K562 (cell line): Measurements from ENCODE around the gene HCN3. TPM values are rescaled to one million over a fixed set of nuclear protein-coding genes. Genes with fewer than 3 reads are reported as not detected.

Experiments
- ARID3B ChIP-seq: fragments of 250-450 bp; sonication (Bioruptor Pico); IDR thresholded peaks from 2 replicates; pipeline ENCODE4 v1.4.0; 2020; ENCODE audit warnings: borderline replicate concordance
- BACH1 ChIP-seq: fragments of 200-800 bp; sonication (Bioruptor generic); IDR thresholded peaks from 2 replicates; pipeline ENCODE4 v1.6.1; 2016; ENCODE audit warnings: missing genetic modification characterization, missing compliant biosample characterization
- BDP1 ChIP-seq: IDR thresholded peaks from 3 replicates; pipeline ENCODE4 v1.6.1; 2011; ENCODE audit not compliant: insufficient read length, insufficient read depth
- CBFA2T3 ChIP-seq: fragments of 450-650 bp; IDR thresholded peaks from 2 replicates; pipeline ENCODE4 v1.6.1; 2017
- EP400 ChIP-seq: fragments of 450-650 bp; IDR thresholded peaks from 2 replicates; pipeline ENCODE4 v1.6.1; 2017; ENCODE audit warnings: antibody characterized with exemption, mild to moderate bottlenecking, moderate library complexity
- HMGN3 ChIP-seq: IDR thresholded peaks from 2 replicates; pipeline ENCODE4 v1.6.1; 2011; ENCODE audit warnings: borderline replicate concordance, low read depth, mild to moderate bottlenecking, mixed read lengths, low read length; ENCODE audit not compliant: insufficient read length; ENCODE audit errors: extremely low read depth
- MTF1 ChIP-seq: fragments of 250-450 bp; sonication (Bioruptor Pico); IDR thresholded peaks from 2 replicates; pipeline ENCODE4 v1.9.0; 2021; ENCODE audit warnings: moderate library complexity, mild to moderate bottlenecking, inconsistent platforms, borderline replicate concordance
- NFATC3 ChIP-seq: fragments of 450-650 bp; IDR thresholded peaks from 2 replicates; pipeline ENCODE4 v1.6.1; 2017; ENCODE audit warnings: mild to moderate bottlenecking
- NFE2 ChIP-seq: IDR thresholded peaks from 2 replicates; pipeline ENCODE4 v1.6.1; 2014; ENCODE audit warnings: antibody characterized with exemption, low read depth
- NR2F6 ChIP-seq: fragments of 450-650 bp; formaldehyde crosslinking; IDR thresholded peaks from 2 replicates; pipeline ENCODE4 v1.4.0; 2020; ENCODE audit warnings: mild to moderate bottlenecking
- NUFIP1 ChIP-seq: fragments of 450-650 bp; IDR thresholded peaks from 2 replicates; pipeline ENCODE4 v1.6.1; 2018; ENCODE audit not compliant: partially characterized antibody
- PHB ChIP-seq: fragments of 250-450 bp; sonication (Bioruptor Pico); IDR thresholded peaks from 2 replicates; pipeline ENCODE4 v1.5.0; 2021
- PML ChIP-seq: IDR thresholded peaks from 2 replicates; pipeline ENCODE4 v1.6.1; 2012; ENCODE audit warnings: low read length, inconsistent platforms
- RAD21 ChIP-seq, 2 experiments: fragments of 250-450 bp in 1 of 2; fragments of 450-650 bp in 1 of 2; sonication (Bioruptor Pico) in 1 of 2; formaldehyde crosslinking in 1 of 2; IDR thresholded peaks in 1 of 2; conservative IDR thresholded peaks in 1 of 2; 2 replicates each; pipeline versions ENCODE4 v1.4.0 to v1.8.0; 2020 to 2022; ENCODE audit warnings: mild to moderate bottlenecking in 2 of 2, moderate library complexity in 1 of 2
- SMARCB1 ChIP-seq: IDR thresholded peaks from 2 replicates; pipeline ENCODE4 v1.6.1; 2011; ENCODE audit warnings: improper control_type of control experiment, low read depth; ENCODE audit not compliant: insufficient read length
- SPI1 ChIP-seq: IDR thresholded peaks from 2 replicates; pipeline ENCODE4 v1.6.1; 2011; ENCODE audit warnings: low read depth, low read length, control low read depth, borderline replicate concordance
- TAL1 ChIP-seq: fragments of 450-650 bp; IDR thresholded peaks from 2 replicates; pipeline ENCODE4 v1.6.1; 2016; ENCODE audit warnings: mild to moderate bottlenecking
- TCFL5 ChIP-seq: fragments of 250-450 bp; sonication (Bioruptor Pico); conservative IDR thresholded peaks from 2 replicates; pipeline ENCODE4 v1.6.1; 2021; ENCODE audit warnings: mild to moderate bottlenecking, moderate library complexity, matching md5 sums
- TEAD2 ChIP-seq: fragments of 450-650 bp; IDR thresholded peaks from 2 replicates; pipeline ENCODE4 v1.6.1; 2016; ENCODE audit warnings: missing genetic modification characterization, control low read depth, missing compliant biosample characterization
- TGIF2 ChIP-seq: sonication (generic); formaldehyde crosslinking; IDR thresholded peaks from 2 replicates; pipeline ENCODE4 v1.8.1; 2022; ENCODE audit warnings: mild to moderate bottlenecking, missing genetic modification reagents, moderate library complexity
- TRIM28 ChIP-seq: fragments of 450-650 bp; IDR thresholded peaks from 2 replicates; pipeline ENCODE4 v1.6.1; 2017
- ZFPM2 ChIP-seq: fragments of 250-450 bp; sonication (Bioruptor Pico); IDR thresholded peaks from 2 replicates; pipeline ENCODE4 v1.5.1; 2022; ENCODE audit warnings: mild to moderate bottlenecking
- ZNF740 ChIP-seq, 3 experiments: fragments of 200-800 bp in 1 of 3; sonication (Bioruptor generic) in 1 of 3; sonication (generic) in 1 of 3; formaldehyde crosslinking in 1 of 3; IDR thresholded peaks; 2 replicates each; pipeline versions ENCODE4 v1.6.1 to v1.8.0; 2016 to 2022; ENCODE audit warnings: mild to moderate bottlenecking in 2 of 3, missing compliant biosample characterization in 2 of 3, missing genetic modification characterization in 2 of 3, missing genetic modification reagents in 1 of 3
- ZNF785 ChIP-seq: fragments of 250-450 bp; sonication (Bioruptor Pico); IDR thresholded peaks from 2 replicates; pipeline ENCODE4 v1.4.0; 2020; ENCODE audit warnings: mild to moderate bottlenecking
- polyA plus RNA-seq, 8 experiments: library from polyadenylated mRNA; depleted of rRNA in 4 of 8; stranded (reverse) in 5 of 8; unstranded in 3 of 8; fragments of >200 nt; fragmentation: Nextera tagmentation in 2 of 8; fragmentation: Illumina TruSeq in 1 of 8; extraction: Ambion mirVana in 2 of 8; extraction: Trizol in 1 of 8; gene quantifications; 2 replicates each; pipeline versions ENCODE4 v1.2.1 to v1.2.3, GENCODE V29; 2011 to 2014; ENCODE audit warnings: inconsistent platforms in 1 of 8, missing spikeins in 1 of 8
- total RNA-seq, 7 experiments: library from RNA; depleted of rRNA in 6 of 7; stranded (reverse); fragments of >200 nt in 6 of 7; fragmentation: Illumina TruSeq in 2 of 7; extraction: Trizol in 2 of 7; gene quantifications; 2 replicates each; pipeline versions ENCODE4 v1.2.1 to v1.2.3, GENCODE V29; 2011 to 2021; ENCODE audit warnings: low replicate concordance in 1 of 7
- TF ChIP-seq, protein P1 (sequence below): sonication (generic); formaldehyde crosslinking; IDR thresholded peaks from 2 replicates; pipeline ENCODE4 v1.8.1; 2023; ENCODE audit warnings: mild to moderate bottlenecking, missing genetic modification reagents

HCN3 gene
- total and polyA plus RNA-seq, 9 of the 15 experiments (the other 6 are each of a cell fraction or from before 2014, with no cell fraction given): 0.91 to 9.7 (median 3.9) TPM

- TF ChIP-seq TCFL5 (no peak), ZNF740 (CRISPR knock-in tag; IDR thresholded peaks at IDR 0.05) (peak; percentile 81; the same call in 1 of the 2 replicates), ZNF740 (tag; IDR thresholded peaks at IDR 0.05) (no peak), CBFA2T3 (no peak), PHB (CRISPR knock-in tag) (no peak), SMARCB1 (no peak), SPI1 (peak; percentile 82), HMGN3 (peak; percentile 54), RAD21 (CRISPR knock-in tag; conservative IDR thresholded peaks at IDR 0.05 in 1 of 2, IDR thresholded peaks at IDR 0.05 in 1 of 2) (no peak), MTF1 (no peak), TEAD2 (tag) (no peak), ZNF785 (CRISPR knock-in tag) (no peak), BDP1 (no peak), NUFIP1 (no peak), ARID3B (CRISPR knock-in tag) (no peak), BACH1 (tag) (no peak), EP400 (peak; percentile 91), NFATC3 (0 out of 2 replicates have a peak, but pooled peaks have one; percentile 61), TAL1 (no peak), PML (peak; percentile 31; the same call in 1 of the 2 replicates), TGIF2 (CRISPR knock-in tag) (0 out of 2 replicates have a peak, but pooled peaks have one; percentile 62), TRIM28 (peak; percentile 58; the same call in 1 of the 2 replicates), NFE2 (no peak; the same call in 1 of the 2 replicates), NR2F6 (CRISPR knock-in tag) (no peak), ZFPM2 (no peak)
- TF ChIP-seq, protein P1, sequence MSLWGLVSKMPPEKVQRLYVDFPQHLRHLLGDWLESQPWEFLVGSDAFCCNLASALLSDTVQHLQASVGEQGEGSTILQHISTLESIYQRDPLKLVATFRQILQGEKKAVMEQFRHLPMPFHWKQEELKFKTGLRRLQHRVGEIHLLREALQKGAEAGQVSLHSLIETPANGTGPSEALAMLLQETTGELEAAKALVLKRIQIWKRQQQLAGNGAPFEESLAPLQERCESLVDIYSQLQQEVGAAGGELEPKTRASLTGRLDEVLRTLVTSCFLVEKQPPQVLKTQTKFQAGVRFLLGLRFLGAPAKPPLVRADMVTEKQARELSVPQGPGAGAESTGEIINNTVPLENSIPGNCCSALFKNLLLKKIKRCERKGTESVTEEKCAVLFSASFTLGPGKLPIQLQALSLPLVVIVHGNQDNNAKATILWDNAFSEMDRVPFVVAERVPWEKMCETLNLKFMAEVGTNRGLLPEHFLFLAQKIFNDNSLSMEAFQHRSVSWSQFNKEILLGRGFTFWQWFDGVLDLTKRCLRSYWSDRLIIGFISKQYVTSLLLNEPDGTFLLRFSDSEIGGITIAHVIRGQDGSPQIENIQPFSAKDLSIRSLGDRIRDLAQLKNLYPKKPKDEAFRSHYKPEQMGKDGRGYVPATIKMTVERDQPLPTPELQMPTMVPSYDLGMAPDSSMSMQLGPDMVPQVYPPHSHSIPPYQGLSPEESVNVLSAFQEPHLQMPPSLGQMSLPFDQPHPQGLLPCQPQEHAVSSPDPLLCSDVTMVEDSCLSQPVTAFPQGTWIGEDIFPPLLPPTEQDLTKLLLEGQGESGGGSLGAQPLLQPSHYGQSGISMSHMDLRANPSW (CRISPR knock-in tag): no peak
Observed at GRCh38 chr1:155273343-155274245, 3.7 kb upstream of the HCN3 start, which contains the start of gene CLK2 (continued).
